ENCODE data around the gene PPP1R37.

GRCh38 chr19:45189971-45190370, 97.0 kb downstream of the PPP1R37 start:
- TF ChIP-seq, protein P1, sequence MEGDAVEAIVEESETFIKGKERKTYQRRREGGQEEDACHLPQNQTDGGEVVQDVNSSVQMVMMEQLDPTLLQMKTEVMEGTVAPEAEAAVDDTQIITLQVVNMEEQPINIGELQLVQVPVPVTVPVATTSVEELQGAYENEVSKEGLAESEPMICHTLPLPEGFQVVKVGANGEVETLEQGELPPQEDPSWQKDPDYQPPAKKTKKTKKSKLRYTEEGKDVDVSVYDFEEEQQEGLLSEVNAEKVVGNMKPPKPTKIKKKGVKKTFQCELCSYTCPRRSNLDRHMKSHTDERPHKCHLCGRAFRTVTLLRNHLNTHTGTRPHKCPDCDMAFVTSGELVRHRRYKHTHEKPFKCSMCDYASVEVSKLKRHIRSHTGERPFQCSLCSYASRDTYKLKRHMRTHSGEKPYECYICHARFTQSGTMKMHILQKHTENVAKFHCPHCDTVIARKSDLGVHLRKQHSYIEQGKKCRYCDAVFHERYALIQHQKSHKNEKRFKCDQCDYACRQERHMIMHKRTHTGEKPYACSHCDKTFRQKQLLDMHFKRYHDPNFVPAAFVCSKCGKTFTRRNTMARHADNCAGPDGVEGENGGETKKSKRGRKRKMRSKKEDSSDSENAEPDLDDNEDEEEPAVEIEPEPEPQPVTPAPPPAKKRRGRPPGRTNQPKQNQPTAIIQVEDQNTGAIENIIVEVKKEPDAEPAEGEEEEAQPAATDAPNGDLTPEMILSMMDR (IDR thresholded peaks at IDR 0.05): no peak
- TF ChIP-seq POLR2A (IDR thresholded peaks at IDR 0.05): no peak
- no peak for TF ChIP-seq EP300 (IDR thresholded peaks at IDR 0.05)

All from tibial nerve (tissue), 4 donors.